ENCODE results near the gene ZG16B.

- TF ChIP-seq CTCF (IDR thresholded peaks at IDR 0.05) (no peak), POLR2A (IDR thresholded peaks at IDR 0.05) (no peak)
Observed at GRCh38 chr16:2835638-2836493, 5.8 kb downstream of the ZG16B start.
